NCI-H69 (cell line): ENCODE measurements around the gene SPATA45.

Experiments
- DNase-seq: peaks from one replicate; lab custom pipeline; 2025; lab: John Stamatoyannopoulos, UW

The SPATA45 gene

DNA sequence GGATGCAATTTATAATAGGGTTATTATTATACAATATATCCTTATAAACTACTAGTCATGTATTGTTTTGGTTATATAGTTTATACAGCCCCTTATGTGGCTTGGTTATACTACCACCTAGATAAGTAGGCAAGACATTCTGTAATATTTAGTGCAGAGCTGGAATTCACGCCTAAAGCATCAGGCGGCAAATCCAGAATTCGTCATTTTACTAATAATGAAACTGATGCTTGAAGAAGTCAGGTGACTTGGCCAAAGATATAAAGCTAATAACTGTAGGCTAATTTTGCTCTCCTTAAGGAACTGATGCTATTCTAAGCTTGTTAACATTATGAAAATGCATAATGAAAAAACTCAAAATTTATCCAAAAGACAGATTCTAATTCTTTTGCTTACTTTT is 66.7 kb downstream of the SPATA45 start:
- no peak for DNase-seq
